Endometrium (tissue), 2 donors: Measurements from ENCODE around the gene CDKL5.

Experiments used
- FAIRE-seq: peaks from 2 replicates; lab custom pipeline; 2012; peaks lifted over from hg19 to GRCh38; lab: Jason Lieb, UNC
- donor health status: control.
- donor health status: control.

Gene CDKL5

GRCh38 chrX:18649498-18649951 is 224.1 kb downstream of the CDKL5 start:
- no peak for FAIRE-seq

GRCh38 chrX:18650662-18651061 is 225.3 kb downstream of the CDKL5 start:
- FAIRE-seq: no peak

GRCh38 chrX:18652636-18653035 is 227.2 kb downstream of the CDKL5 start:
- no peak for FAIRE-seq

- no peak for FAIRE-seq
Observed at GRCh38 chrX:18654875-18655836, 229.7 kb downstream of the CDKL5 start.

GRCh38 chrX:18661273-18661672 is 235.9 kb downstream of the CDKL5 start:
- no peak for FAIRE-seq

GRCh38 chrX:18664947-18665346 is 239.5 kb downstream of the CDKL5 start:
- no peak for FAIRE-seq

GRCh38 chrX:18666614-18667013 is 241.2 kb downstream of the CDKL5 start:
- FAIRE-seq: no peak

- FAIRE-seq: no peak
Observed at GRCh38 chrX:18668071-18668835, 242.8 kb downstream of the CDKL5 start.

- FAIRE-seq: no peak
Observed at GRCh38 chrX:18672008-18672407, 246.6 kb downstream of the CDKL5 start, which contains the start of gene RS1. TSS of gene RS1 (minus strand) at chrX:18672108. CDS start at chrX:18672068, 40 bp downstream.

GRCh38 chrX:18674417-18674787 is 249.0 kb downstream of the CDKL5 start:
- FAIRE-seq: no peak

- no peak for FAIRE-seq
Observed at GRCh38 chrX:18674788-18675735, 249.7 kb downstream of the CDKL5 start.

GRCh38 chrX:18676050-18676449 is 250.6 kb downstream of the CDKL5 start:
- no peak for FAIRE-seq

GRCh38 chrX:18676470-18676869 is 251.1 kb downstream of the CDKL5 start:
- FAIRE-seq: no peak

GRCh38 chrX:18677161-18677869 is 251.9 kb downstream of the CDKL5 start:
- FAIRE-seq: no peak

- no peak for FAIRE-seq
Observed at GRCh38 chrX:18681996-18682395, 256.6 kb downstream of the CDKL5 start.

GRCh38 chrX:18682979-18683387 is 257.6 kb downstream of the CDKL5 start:
- no peak for FAIRE-seq

- FAIRE-seq: no peak
Observed at GRCh38 chrX:18687856-18688495, 262.6 kb downstream of the CDKL5 start.

- FAIRE-seq: no peak
Observed at GRCh38 chrX:18691431-18691830, 266.0 kb downstream of the CDKL5 start.

GRCh38 chrX:18692541-18692940 is 267.1 kb downstream of the CDKL5 start:
- FAIRE-seq: no peak

GRCh38 chrX:18696653-18697052 is 271.2 kb downstream of the CDKL5 start:
- no peak for FAIRE-seq
